NB4 (cell line): ENCODE results near the gene ZCCHC2.

Experiments used
- CTCF ChIP-seq: IDR thresholded peaks from one replicate; pipeline ENCODE4 v1.5.1; 2012; ENCODE audit warnings: low read depth, low read length
- MAX ChIP-seq: IDR thresholded peaks from 2 replicates; pipeline ENCODE4 v1.6.1; 2011; ENCODE audit warnings: low read depth, low read length

- TF ChIP-seq CTCF (no peak), MAX (no peak)
These were observed 64.1 kb downstream of the ZCCHC2 start for GRCh38 chr18:62586781-62587487.
